SK-N-SH (cell line): ENCODE measurements around the gene BMF.

Experiments
- NFIC ChIP-seq: IDR thresholded peaks from 2 replicates; pipeline ENCODE4 v1.4.0; 2012; ENCODE audit warnings: borderline replicate concordance
- TAF1 ChIP-seq: IDR thresholded peaks from 2 replicates; pipeline ENCODE4 v1.6.1; 2012; ENCODE audit warnings: low read depth, mild to moderate bottlenecking, low read length, moderate library complexity, borderline replicate concordance

DNA sequence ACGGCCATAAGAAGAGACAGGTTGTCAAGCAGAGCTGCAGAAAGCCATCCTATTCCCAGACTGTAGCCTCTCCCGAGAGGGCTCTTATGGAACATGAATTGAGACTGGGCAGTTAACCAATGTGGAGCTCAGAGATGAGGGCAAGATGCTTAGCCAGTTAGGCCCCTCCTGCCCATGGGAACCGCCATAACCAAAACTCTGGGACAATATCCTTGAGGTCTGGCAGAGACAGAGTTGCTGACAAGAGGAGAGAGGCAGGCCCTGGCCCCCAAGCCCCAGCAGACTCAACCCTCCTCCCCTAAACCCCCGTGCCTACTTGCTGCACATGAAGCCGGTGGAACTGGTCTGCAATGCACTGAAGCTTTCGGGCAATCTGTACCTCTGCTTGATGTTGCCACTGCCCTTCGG lies 4.8 kb downstream of the BMF start:
- TF ChIP-seq TAF1, result no peak
- no peak for TF ChIP-seq NFIC
